Caco-2 (cell line): ENCODE data around the gene PCDHGB5. TPM values are rescaled to one million over a fixed set of nuclear protein-coding genes. Genes with fewer than 3 reads are reported as not detected.
A peak's percentile ranks its signal among the peaks of the same experiment; 100 is the strongest.

ENCODE experiments used
- BruUV-seq: library from RNA; stranded (reverse); fragments of 400-500 nt; replicated peaks from 2 replicates; lab custom pipeline; 2021; lab: Mats Ljungman, UMichigan
- CTCF ChIA-PET: fragments of 300-600 bp; sonication (Branson Sonifier 250); formaldehyde crosslinking; loops from one replicate; lab custom pipeline; 2022; ENCODE audit warnings: antibody characterized with exemption; lab: Charles Lee
- POLR2A ChIA-PET: fragments of 300-600 bp; sonication (Branson Sonifier 250); formaldehyde crosslinking; loops from one replicate; lab custom pipeline; 2022; ENCODE audit warnings: antibody characterized with exemption; lab: Charles Lee
- DNase-seq, 2 experiments: peaks; one replicate each; pipeline versions ENCODE4 v3.0.0 to v3.0.0-alpha.2; 2020 to 2022
- H3K27me3 ChIP-seq: replicated peaks from 2 replicates; pipeline ENCODE4 v1.6.0; 2011; ENCODE audit warnings: low read length; ENCODE audit not compliant: control insufficient read depth, insufficient read depth
- H3K36me3 ChIP-seq: 2 replicates; pipeline ENCODE4 v1.5.1; 2011; ENCODE audit warnings: low read length; ENCODE audit not compliant: control insufficient read depth, insufficient read depth
- H3K4me1 ChIP-seq: fragments of 250-450 bp; sonication (Bioruptor Pico); 2 replicates; pipeline ENCODE4 v1.5.1; 2020; ENCODE audit warnings: mild to moderate bottlenecking
- H3K4me3 ChIP-seq: 2 replicates; pipeline ENCODE4 v1.5.1; 2011; ENCODE audit warnings: low read depth, mild to moderate bottlenecking, control low read depth, low read length
- H3K9me3 ChIP-seq: fragments of 250-450 bp; sonication (Bioruptor Pico); 2 replicates; pipeline ENCODE4 v1.5.1; 2020; ENCODE audit warnings: mild to moderate bottlenecking, moderate library complexity
- H3K27ac Mint-ChIP-seq: one replicate; pipeline ENCODE4 v1.8.0; 2022; ENCODE audit warnings: mixed read lengths; ENCODE audit not compliant: unreplicated experiment
- H3K27me3 Mint-ChIP-seq: one replicate; pipeline ENCODE4 v1.8.0; 2022; ENCODE audit warnings: mixed read lengths; ENCODE audit not compliant: insufficient read depth, unreplicated experiment
- H3K36me3 Mint-ChIP-seq: one replicate; pipeline ENCODE4 v1.8.0; 2022; ENCODE audit warnings: mild to moderate bottlenecking, mixed read lengths; ENCODE audit not compliant: insufficient read depth, unreplicated experiment
- H3K4me1 Mint-ChIP-seq: one replicate; pipeline ENCODE4 v1.8.0; 2022; ENCODE audit warnings: low read depth, mixed read lengths; ENCODE audit not compliant: unreplicated experiment
- H3K4me3 Mint-ChIP-seq: one replicate; pipeline ENCODE4 v1.8.0; 2022; ENCODE audit warnings: mild to moderate bottlenecking, moderate library complexity, mixed read lengths; ENCODE audit not compliant: unreplicated experiment
- H3K9me3 Mint-ChIP-seq: one replicate; pipeline ENCODE4 v1.8.0; 2022; ENCODE audit warnings: mixed read lengths; ENCODE audit not compliant: unreplicated experiment
- CTCF ChIP-seq, 2 experiments: fragments of 200-600 bp in 1 of 2; IDR thresholded peaks; 1 replicate in 1 of 2; 2 replicates in 1 of 2; pipeline versions ENCODE4 v1.5.1 to v1.8.0; 2011 to 2022; ENCODE audit warnings: antibody characterized with exemption in 1 of 2, control low read depth in 1 of 2, inconsistent platforms in 1 of 2, low read depth in 1 of 2, low read length in 1 of 2, mild to moderate bottlenecking in 1 of 2, moderate library complexity in 1 of 2; ENCODE audit not compliant: insufficient read depth in 1 of 2, severe bottlenecking in 1 of 2, unreplicated experiment in 1 of 2
- intact Hi-C: fragments of 100-400 bp; cut with micrococcal nuclease; formaldehyde crosslinking; loops from one replicate; pipeline ENCODE4 v1.10.0; 2022; ENCODE audit not compliant: unreplicated experiment
- total RNA-seq: library from RNA; stranded (reverse); gene quantifications from 2 replicates; pipeline ENCODE4 v1.2.3, GENCODE V29; 2022

The PCDHGB5 gene
- total RNA-seq, 1 experiment from 2014 or later: 13.2 TPM

DNA sequence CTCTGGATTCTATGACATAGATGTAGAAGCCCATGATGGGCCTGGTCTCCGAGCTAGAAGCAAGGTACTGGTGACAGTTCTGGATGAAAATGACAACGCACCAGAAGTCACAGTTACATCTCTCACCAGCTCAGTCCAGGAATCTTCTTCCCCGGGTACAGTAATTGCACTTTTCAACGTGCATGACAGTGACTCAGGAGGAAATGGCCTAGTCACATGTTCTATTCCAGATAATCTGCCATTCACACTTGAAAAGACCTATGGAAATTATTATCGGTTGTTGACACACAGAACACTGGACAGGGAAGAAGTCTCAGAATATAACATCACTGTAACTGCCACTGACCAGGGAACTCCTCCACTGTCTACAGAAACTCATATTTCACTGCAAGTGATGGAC is 41.6 kb upstream of the PCDHGB5 start:
- DNase-seq: no peak
- Histone ChIP-seq H3K36me3 (no peaks in the 10 kb centered on the region), H3K9me3 (no peaks in the 10 kb centered on the region; the same call in 1 of the 2 replicates), H3K27me3 (no peaks in the 10 kb centered on the region), H3K4me1 (no peaks in the 10 kb centered on the region), H3K4me3 (no peak overlapping the region)
- no peak for TF ChIP-seq CTCF (IDR thresholded peaks at IDR 0.05; ENCODE audit: insufficient read depth in 1 of 2, low read depth in 1 of 2, low read length in 1 of 2, severe bottlenecking in 1 of 2, unreplicated experiment in 1 of 2)
- intact Hi-C loops: no loop called here
- Mint-ChIP-seq H3K9me3 (peaks cover 10% of the 10 kb centered on the region), H3K27ac (no peak overlapping the region), H3K4me3 (no peak overlapping the region), H3K27me3 (no peaks in the 10 kb centered on the region), H3K4me1 (no peaks in the 10 kb centered on the region), H3K36me3 (no peaks in the 10 kb centered on the region)
- no TSS peak for BruUV-seq
- ChIA-PET CTCF (no interaction called here), POLR2A (no interaction called here)

DNA sequence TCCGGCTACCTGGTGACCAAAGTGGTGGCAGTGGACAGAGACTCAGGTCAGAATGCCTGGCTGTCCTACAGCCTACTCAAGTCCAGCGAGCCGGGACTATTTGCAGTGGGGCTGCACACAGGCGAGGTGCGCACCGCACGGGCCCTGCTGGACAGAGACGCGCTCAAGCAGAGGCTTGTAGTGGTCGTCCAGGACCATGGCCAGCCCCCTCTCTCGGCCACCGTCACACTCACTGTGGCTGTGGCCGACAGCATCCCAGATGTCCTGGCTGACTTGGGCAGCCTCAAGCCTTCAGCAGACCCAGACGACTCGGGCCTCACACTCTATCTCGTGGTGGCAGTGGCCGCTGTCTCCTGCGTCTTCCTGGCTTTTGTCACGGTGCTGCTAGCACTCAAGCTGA is 40.8 kb upstream of the PCDHGB5 start:
- TF ChIP-seq CTCF (IDR thresholded peaks at IDR 0.05; ENCODE audit: insufficient read depth in 1 of 2, low read depth in 1 of 2, low read length in 1 of 2, severe bottlenecking in 1 of 2, unreplicated experiment in 1 of 2): no peak
- no peak overlapping the region for H3K27ac Mint-ChIP-seq
- Histone ChIP-seq H3K4me1 (no peaks in the 10 kb centered on the region), H3K4me3 (no peak overlapping the region), H3K9me3 (no peaks in the 10 kb centered on the region; the same call in 1 of the 2 replicates), H3K36me3 (no peaks in the 10 kb centered on the region), H3K27me3 (no peaks in the 10 kb centered on the region)
- no peak for DNase-seq
- intact Hi-C loops: no loop called here
- no peak overlapping the region for H3K4me3 Mint-ChIP-seq
- no TSS peak for BruUV-seq
- H3K27me3 Mint-ChIP-seq: no peaks in the 10 kb centered on the region
- CTCF ChIA-PET: no interaction called here
- POLR2A ChIA-PET: no interaction called here
- no peaks in the 10 kb centered on the region for H3K36me3 Mint-ChIP-seq
- H3K9me3 Mint-ChIP-seq: peaks cover 10% of the 10 kb centered on the region
- H3K4me1 Mint-ChIP-seq: no peaks in the 10 kb centered on the region

DNA sequence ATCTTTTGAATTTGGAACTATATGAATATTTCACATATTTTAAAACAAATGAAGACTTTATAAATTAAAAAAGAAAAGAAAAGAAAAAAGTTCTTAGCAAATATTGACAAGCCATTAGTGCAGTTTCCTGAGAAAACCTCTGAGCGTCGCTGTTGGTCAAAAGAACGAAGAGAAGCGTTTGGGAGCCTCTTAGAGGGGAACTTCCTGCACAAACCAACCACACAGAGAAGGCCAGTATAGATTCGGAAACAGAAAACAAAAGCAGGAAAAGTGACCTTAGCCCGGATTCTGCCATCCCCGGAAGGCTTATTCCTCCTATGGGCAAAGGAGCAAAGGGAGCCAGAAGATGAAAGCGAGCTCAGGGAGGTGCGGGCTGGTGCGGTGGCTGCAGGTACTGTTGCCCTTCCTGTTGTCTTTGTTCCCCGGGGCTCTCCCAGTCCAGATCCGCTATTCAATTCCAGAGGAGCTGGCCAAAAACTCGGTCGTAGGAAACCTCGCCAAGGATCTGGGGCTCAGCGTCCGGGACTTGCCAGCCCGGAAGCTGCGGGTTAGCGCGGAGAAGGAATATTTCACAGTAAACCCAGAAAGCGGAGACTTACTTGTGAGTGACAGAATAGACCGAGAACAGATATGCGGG is 37.8 kb upstream of the PCDHGB5 start, which contains the start of gene PCDHGB2:
Gene PCDHGB2, plus strand, starts transcription at position 205 of the 637 bp plus-strand sequence. Its CDS starts 142 bp downstream, at position 347.
- TSS peak; percentile 44 for BruUV-seq
- Histone ChIP-seq H3K4me3 (no peak within 1 kb of the TSS), H3K9me3 (no peaks in the 10 kb centered on the region; the same call in 1 of the 2 replicates), H3K36me3 (no peaks in the 10 kb centered on the region), H3K4me1 (no peaks in the 10 kb centered on the region), H3K27me3 (no peaks in the 10 kb centered on the region)
- ChIA-PET CTCF (no interaction called here), POLR2A (no interaction called here)
- peak within 1 kb of the TSS; percentile 31 for H3K27ac Mint-ChIP-seq
- intact Hi-C loops: loop anchor here (1.0 to 2.0 kb wide), 3 partner anchors 33 to 205 kb away; no protein-coding TSS in a partner anchor
- H3K4me1 Mint-ChIP-seq: no peaks in the 10 kb centered on the region
- H3K27me3 Mint-ChIP-seq: no peaks in the 10 kb centered on the region
- H3K36me3 Mint-ChIP-seq: no peaks in the 10 kb centered on the region
- peaks cover 21% of the 10 kb centered on the region for H3K9me3 Mint-ChIP-seq
- peak within 1 kb of the TSS; percentile 36 for H3K4me3 Mint-ChIP-seq
- TF ChIP-seq CTCF (IDR thresholded peaks at IDR 0.05; ENCODE audit: insufficient read depth in 1 of 2, low read depth in 1 of 2, low read length in 1 of 2, severe bottlenecking in 1 of 2, unreplicated experiment in 1 of 2): peak; percentile 40 to 47
- DNase-seq: peak in 1 of 2 experiments; percentile 15
